Stimulated activated CD4-positive, alpha-beta T cell treated with anti-CD3 and anti-CD28 coated beads, Interleukin-12 subunit alpha, Interleukin-12 subunit beta, amount 100 ng/mL, for 24 hours (primary cell): Measurements from ENCODE around the gene TOMM20L.
A peak's percentile ranks its signal among the peaks of the same experiment; 100 is the strongest.

Experiments used
- DNase-seq, 2 experiments: peaks; one replicate each; pipeline ENCODE4 v3.0.0-alpha.2; 2020; ENCODE audit warnings: low read depth in 2 of 2

The TOMM20L gene

DNA sequence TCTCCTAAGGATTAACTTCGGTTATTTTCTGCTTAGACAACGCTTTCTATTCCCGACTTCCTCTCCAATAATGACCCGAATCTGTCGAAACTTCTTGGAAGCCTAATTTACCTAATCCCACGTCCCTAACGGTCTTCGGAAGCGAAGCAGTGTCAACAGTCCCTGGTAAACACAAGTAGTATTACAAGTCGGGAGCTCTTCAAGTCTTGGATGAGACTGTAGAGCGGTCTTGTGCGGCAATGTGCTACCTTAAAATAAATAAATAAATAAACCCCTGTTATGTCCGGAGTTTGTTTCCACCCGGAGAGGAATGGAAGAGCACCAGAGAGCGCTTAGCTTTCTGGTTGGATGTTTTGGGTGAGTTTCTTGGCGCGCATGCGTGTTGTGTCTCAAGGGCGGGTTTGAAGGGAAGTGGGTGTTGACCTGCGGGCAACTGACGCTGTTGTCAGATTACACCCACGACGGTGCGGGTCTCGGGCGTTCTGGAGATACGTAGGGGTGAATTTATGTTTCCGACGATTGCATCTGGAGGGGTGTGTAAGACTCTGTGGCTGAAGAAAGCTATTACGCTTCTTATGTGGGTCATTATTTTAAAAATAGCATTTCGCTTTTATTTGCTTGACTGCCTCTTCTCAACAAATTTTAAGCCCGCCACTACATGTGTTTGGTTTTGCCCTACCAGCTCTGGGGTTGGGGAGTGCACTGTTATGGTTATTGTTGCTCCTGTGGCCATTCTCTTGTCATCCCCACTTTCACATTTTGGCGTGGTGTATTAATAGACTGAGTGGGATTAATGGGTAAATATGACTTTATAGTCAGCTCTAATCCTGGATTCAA lies 31.8 kb downstream of the TOMM20L start, which contains the start of the genes KIAA0586 and TIMM9:
Gene KIAA0586, plus strand, starts transcription at position 439 of the 837 bp plus-strand sequence. CDS start 546 bp downstream, outside the sequence.
Gene TIMM9, minus strand, starts transcription at position 251 of the 837 bp plus-strand sequence. CDS start 15,586 bp downstream, outside the sequence.
- peak; percentile 91 to 93 for DNase-seq

DNA sequence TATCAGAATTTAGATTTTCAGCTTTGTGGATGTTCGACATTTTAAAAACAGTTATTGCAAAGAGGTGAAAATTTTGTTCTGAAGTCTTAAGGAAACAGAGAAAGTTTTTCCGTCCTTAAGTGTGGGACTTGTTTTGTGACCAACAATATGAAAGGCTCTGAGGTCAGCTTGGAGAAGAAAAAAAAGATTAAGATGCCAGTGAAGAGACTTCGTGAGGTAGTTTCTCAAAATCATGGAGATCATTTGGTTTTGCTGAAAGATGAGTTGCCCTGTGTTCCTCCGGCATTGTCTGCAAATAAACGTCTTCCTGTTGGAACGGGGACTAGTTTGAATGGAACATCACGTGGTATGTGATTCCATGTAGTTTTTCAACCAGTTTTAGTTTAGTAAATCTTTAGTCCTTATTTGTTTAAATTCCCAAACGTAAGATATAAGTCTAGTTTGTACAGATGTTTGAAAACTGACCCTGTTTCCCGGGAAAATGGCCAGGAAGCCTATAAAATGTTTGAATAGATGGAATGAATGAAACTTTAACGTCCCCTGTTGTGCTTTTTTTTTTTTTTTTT lies 32.5 kb downstream of the TOMM20L start:
- DNase-seq, result no peak

DNA sequence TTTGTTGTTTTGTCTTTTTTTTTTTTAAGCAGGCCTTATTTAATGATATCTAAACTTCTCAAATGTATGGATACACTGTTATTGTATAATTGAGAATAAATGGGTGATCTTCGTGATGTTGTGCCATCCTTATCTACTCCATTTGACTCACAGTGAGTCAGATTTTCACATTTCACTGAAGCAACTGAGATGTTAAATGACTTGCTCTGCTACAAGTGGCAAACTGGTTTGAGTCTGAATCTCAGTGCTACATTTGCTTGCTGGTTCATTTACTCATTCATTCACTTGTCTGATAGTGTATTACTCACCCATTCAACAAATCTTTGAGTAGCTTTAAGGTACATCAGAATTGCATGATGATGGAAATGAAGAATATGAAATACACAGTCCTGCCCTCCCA lies 34.4 kb downstream of the TOMM20L start:
- DNase-seq, result no peak

DNA sequence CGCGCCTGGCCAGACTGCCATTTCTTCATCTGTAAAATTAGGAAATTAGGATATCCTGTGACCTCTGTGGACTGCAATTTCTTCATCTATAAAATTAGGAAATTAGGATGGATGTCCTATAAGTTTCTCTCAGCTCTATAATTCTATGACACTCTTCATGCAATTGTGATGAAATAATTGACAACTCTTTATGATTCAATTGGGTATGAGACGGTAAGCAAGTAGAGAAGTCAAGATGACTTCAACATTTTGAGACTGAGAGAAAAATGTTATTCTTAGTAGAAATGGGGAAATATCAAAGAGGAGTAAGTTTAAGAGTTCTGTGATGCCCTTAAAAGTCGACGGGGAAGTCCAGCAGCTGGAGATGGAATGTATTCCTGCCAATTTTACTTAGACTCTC lies 43.7 kb downstream of the TOMM20L start:
- DNase-seq, result no peak

DNA sequence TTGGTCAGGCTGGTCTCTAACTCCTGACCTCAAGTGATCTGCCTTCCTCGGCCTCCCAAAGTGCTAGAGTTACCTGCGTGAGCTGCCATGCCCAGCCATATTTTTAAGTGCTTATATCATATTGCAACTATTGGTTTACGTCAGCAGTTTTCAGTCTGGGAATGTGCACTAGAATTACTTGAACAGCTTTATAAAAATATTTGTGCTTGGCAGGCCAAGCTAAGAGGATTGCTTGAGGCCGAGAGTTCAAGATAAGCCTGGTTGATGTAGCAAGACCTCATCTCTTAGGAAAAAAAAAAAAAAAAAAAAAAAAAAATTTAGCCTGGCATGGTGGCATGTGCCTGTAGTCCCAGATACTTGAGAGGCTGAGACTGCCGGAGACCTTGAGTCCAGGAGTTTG lies 48.9 kb downstream of the TOMM20L start:
- no peak for DNase-seq

DNA sequence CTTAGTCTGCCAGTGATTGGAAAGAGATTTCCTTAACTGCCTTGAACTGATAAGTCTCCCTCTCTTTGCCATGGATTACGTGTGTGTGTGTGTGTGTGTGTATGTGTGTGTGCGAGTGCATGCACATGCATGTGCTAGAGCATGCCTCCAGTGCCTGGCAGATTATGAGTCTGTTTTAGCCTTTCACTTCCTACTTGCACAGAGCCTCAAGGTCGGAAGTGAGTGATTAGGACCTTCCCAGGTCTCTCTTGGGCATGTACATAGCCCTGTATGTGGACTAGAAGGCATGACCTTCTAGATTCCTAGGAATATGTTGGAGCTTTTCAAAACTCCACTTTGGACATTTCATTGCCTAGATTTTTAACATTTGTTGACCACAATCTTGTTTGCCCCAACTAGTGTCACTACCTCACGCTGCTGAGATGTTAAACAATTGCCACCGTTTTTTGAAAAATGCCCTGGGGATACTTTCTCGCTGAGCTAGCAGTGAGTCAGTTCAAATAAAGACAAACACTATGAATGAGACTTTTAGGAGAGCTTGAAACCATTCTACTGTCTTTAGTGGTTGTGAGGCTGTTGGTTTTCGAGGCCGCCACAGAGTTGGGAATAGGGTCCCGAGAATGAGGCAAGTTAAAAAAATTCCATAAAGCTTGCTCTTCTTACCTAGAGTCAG lies 60.0 kb downstream of the TOMM20L start:
- no peak for DNase-seq
